Neural progenitor cell (in vitro differentiated cells): ENCODE results near the gene KPNA1. TPM values are rescaled to one million over a fixed set of nuclear protein-coding genes. Genes with fewer than 3 reads are reported as not detected.

Source experiments
- DNase-seq: peaks from one replicate; pipeline ENCODE4 v3.0.0-alpha.2; 2016; ENCODE audit warnings: low spot score
- H2AFZ ChIP-seq: fragments of 200-600 bp; sonication (generic); replicated peaks from 2 replicates; pipeline ENCODE4 v1.6.1; 2016; ENCODE audit warnings: antibody characterized with exemption
- H3F3A ChIP-seq: fragments of 200-600 bp; sonication (generic); 2 replicates; pipeline ENCODE4 v1.6.1; 2016; ENCODE audit warnings: antibody characterized with exemption, low read depth
- H3K27ac ChIP-seq: fragments of 200-600 bp; sonication (generic); 2 replicates; pipeline ENCODE4 v1.5.1; 2016; ENCODE audit warnings: mild to moderate bottlenecking
- H3K27me3 ChIP-seq: fragments of 200-600 bp; sonication (generic); 2 replicates; pipeline ENCODE4 v1.6.1; 2016; ENCODE audit warnings: mild to moderate bottlenecking, moderate library complexity
- H3K36me3 ChIP-seq: fragments of 200-600 bp; sonication (generic); 2 replicates; pipeline ENCODE4 v1.5.1; 2016
- H3K4me1 ChIP-seq: fragments of 200-600 bp; sonication (generic); 2 replicates; pipeline ENCODE4 v1.6.1; 2016; ENCODE audit warnings: mixed run types
- H3K4me2 ChIP-seq: fragments of 200-600 bp; sonication (generic); 2 replicates; pipeline ENCODE4 v1.6.1; 2016
- H3K4me3 ChIP-seq: fragments of 200-600 bp; sonication (generic); 2 replicates; pipeline ENCODE4 v1.5.1; 2016
- H3K79me2 ChIP-seq: fragments of 200-600 bp; sonication (generic); 2 replicates; pipeline ENCODE4 v1.6.1; 2016; ENCODE audit warnings: low read depth
- H3K9ac ChIP-seq: fragments of 200-600 bp; sonication (generic); 2 replicates; pipeline ENCODE4 v1.6.1; 2016
- H3K9me3 ChIP-seq: fragments of 200-600 bp; sonication (generic); 2 replicates; pipeline ENCODE4 v1.5.1; 2016; ENCODE audit warnings: low read depth
- H4K20me1 ChIP-seq: fragments of 200-600 bp; sonication (generic); 2 replicates; pipeline ENCODE4 v1.6.1; 2016; ENCODE audit warnings: low read depth
- H3K27ac Mint-ChIP-seq: 3 replicates; pipeline ENCODE4 v1.8.0; 2021; ENCODE audit warnings: mixed read lengths
- H3K27me3 Mint-ChIP-seq: 2 replicates; pipeline ENCODE4 v1.8.0; 2022; ENCODE audit warnings: low read depth, mild to moderate bottlenecking, inconsistent platforms, moderate library complexity, mixed read lengths; ENCODE audit not compliant: insufficient read depth
- H3K36me3 Mint-ChIP-seq: 3 replicates; pipeline ENCODE4 v1.8.0; 2021; ENCODE audit warnings: mixed read lengths
- H3K4me1 Mint-ChIP-seq: 3 replicates; pipeline ENCODE4 v1.8.0; 2021; ENCODE audit warnings: mixed read lengths
- H3K4me3 Mint-ChIP-seq: 3 replicates; pipeline ENCODE4 v1.8.0; 2021; ENCODE audit warnings: mild to moderate bottlenecking, moderate library complexity, mixed read lengths
- H3K9me3 Mint-ChIP-seq: 3 replicates; pipeline ENCODE4 v1.8.0; 2020; ENCODE audit warnings: mixed read lengths
- CTCF ChIP-seq: fragments of 200-600 bp; sonication (generic); IDR thresholded peaks from 2 replicates; pipeline ENCODE4 v1.5.1; 2017; ENCODE audit warnings: antibody characterized with exemption, mild to moderate bottlenecking
- EZH2 ChIP-seq: fragments of 200-600 bp; sonication (generic); IDR thresholded peaks from 2 replicates; pipeline ENCODE4 v1.6.1; 2017; ENCODE audit warnings: antibody characterized with exemption, mild to moderate bottlenecking, moderate library complexity
- EZH2phosphoT487 ChIP-seq: fragments of 200-600 bp; sonication (generic); IDR thresholded peaks from 2 replicates; pipeline ENCODE4 v1.6.1; 2017; ENCODE audit warnings: antibody characterized with exemption
- total RNA-seq: library from RNA; depleted of rRNA; stranded (reverse); fragments of >200 nt; gene quantifications from 2 replicates; pipeline ENCODE4 v1.2.3, GENCODE V29; 2015; ENCODE audit warnings: low replicate concordance

Gene KPNA1
- total RNA-seq, 1 donor from 2014 or later = 37.1 TPM

- H3K27me3 Mint-ChIP-seq = peaks cover 2% of the 10 kb centered on the region
- no peaks in the 10 kb centered on the region for H3K36me3 Mint-ChIP-seq
Observed at GRCh38 chr3:122530164-122530563, 15.4 kb upstream of the KPNA1 start.

DNA sequence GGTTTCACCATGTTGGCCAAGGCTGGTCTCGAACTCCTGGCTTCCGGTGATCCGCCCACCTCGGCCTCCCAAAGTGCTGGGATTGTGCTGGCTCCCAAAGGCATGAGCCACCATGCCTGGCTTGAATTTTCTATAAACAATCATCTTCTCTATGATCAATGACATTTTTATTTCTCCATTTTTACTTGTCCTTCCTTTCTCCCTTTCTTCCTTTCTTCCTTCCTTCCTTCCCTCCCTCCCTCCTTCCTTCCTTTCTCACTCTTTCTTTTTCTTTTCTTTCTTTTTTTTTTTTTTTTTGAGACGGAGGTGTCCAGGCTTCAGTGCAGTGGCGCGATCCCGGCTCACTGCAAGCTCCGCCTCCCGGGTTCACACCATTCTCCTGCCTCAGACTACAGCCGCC is 8.6 kb upstream of the KPNA1 start:
- no peak overlapping the region for H2AFZ ChIP-seq
- Mint-ChIP-seq H3K27ac (no peak overlapping the region), H3K36me3 (no peaks in the 10 kb centered on the region)

More at GRCh38 chr3:122530164-122530563, 15.4 kb upstream of the KPNA1 start:
- H3F3A ChIP-seq = no peaks in the 10 kb centered on the region
- no peak overlapping the region for H3K27ac ChIP-seq
- DNase-seq = no peak
- H3K9ac ChIP-seq = no peak overlapping the region
- Mint-ChIP-seq H3K9me3 (no peaks in the 10 kb centered on the region), H3K27ac (no peak overlapping the region), H3K4me3 (no peak overlapping the region), H3K4me1 (no peaks in the 10 kb centered on the region)
- no peaks in the 10 kb centered on the region for H3K27me3 ChIP-seq
- H3K4me1 ChIP-seq = no peaks in the 10 kb centered on the region
- no peaks in the 10 kb centered on the region for H4K20me1 ChIP-seq
- TF ChIP-seq EZH2 (no peak), CTCF (no peak), EZH2phosphoT487 (no peak)
- no peak overlapping the region for H3K4me3 ChIP-seq
- H3K4me2 ChIP-seq = no peak overlapping the region
- H3K36me3 ChIP-seq = no peaks in the 10 kb centered on the region
- no peaks in the 10 kb centered on the region for H3K9me3 ChIP-seq
- no peak overlapping the region for H2AFZ ChIP-seq
- H3K79me2 ChIP-seq = no peaks in the 10 kb centered on the region

GRCh38 chr3:122520861-122521260 is 6.1 kb upstream of the KPNA1 start:
- Histone ChIP-seq H3K36me3 (peaks cover 5% of the 10 kb centered on the region), H3K4me1 (no peaks in the 10 kb centered on the region), H4K20me1 (no peaks in the 10 kb centered on the region), H3K27me3 (no peaks in the 10 kb centered on the region), H2AFZ (no peak overlapping the region), H3K9ac (no peak overlapping the region), H3F3A (no peaks in the 10 kb centered on the region), H3K4me2 (no peak overlapping the region), H3K4me3 (no peak overlapping the region), H3K9me3 (no peaks in the 10 kb centered on the region), H3K27ac (no peak overlapping the region), H3K79me2 (no peaks in the 10 kb centered on the region)
- no peak overlapping the region for H3K27ac Mint-ChIP-seq
- DNase-seq = no peak
- TF ChIP-seq CTCF (no peak), EZH2phosphoT487 (no peak), EZH2 (no peak)
- H3K9me3 Mint-ChIP-seq = no peaks in the 10 kb centered on the region
- H3K4me3 Mint-ChIP-seq = no peak overlapping the region
- no peaks in the 10 kb centered on the region for H3K27me3 Mint-ChIP-seq
- H3K4me1 Mint-ChIP-seq = no peaks in the 10 kb centered on the region
- H3K36me3 Mint-ChIP-seq = no peaks in the 10 kb centered on the region

More for the DNA sequence above, 8.6 kb upstream of the KPNA1 start:
- Histone ChIP-seq H3K79me2 (no peaks in the 10 kb centered on the region), H3K4me1 (no peaks in the 10 kb centered on the region), H4K20me1 (no peaks in the 10 kb centered on the region), H3K9me3 (no peaks in the 10 kb centered on the region), H3F3A (no peaks in the 10 kb centered on the region), H3K4me2 (no peak overlapping the region), H3K4me3 (no peak overlapping the region), H3K9ac (no peak overlapping the region), H3K36me3 (peaks cover 5% of the 10 kb centered on the region), H3K27ac (no peak overlapping the region), H3K27me3 (no peaks in the 10 kb centered on the region)
- no peaks in the 10 kb centered on the region for H3K4me1 Mint-ChIP-seq
- H3K9me3 Mint-ChIP-seq = no peaks in the 10 kb centered on the region
- no peak overlapping the region for H3K4me3 Mint-ChIP-seq
- H3K27me3 Mint-ChIP-seq = no peaks in the 10 kb centered on the region
- DNase-seq = no peak
- TF ChIP-seq CTCF = no peak
- TF ChIP-seq EZH2 = no peak
- TF ChIP-seq EZH2phosphoT487 = no peak
